Uterus (tissue), 2 donors: ENCODE results near the gene EPS8L1.

Experiments used
- CTCF ChIP-seq, 4 experiments: fragments of 200-600 bp in 2 of 4; fragments of 450-650 bp in 2 of 4; sonication (generic) in 2 of 4; IDR thresholded peaks; one replicate each; pipeline ENCODE4 v1.5.1; 2016 to 2019; ENCODE audit warnings: antibody characterized with exemption in 4 of 4, mild to moderate bottlenecking in 2 of 4, moderate library complexity in 1 of 4
- POLR2A ChIP-seq, 2 donors: fragments of 450-650 bp; IDR thresholded peaks; one replicate each; pipeline ENCODE4 v1.6.1; 2016; ENCODE audit warnings: antibody characterized with exemption in 2 of 2, mild to moderate bottlenecking in 1 of 2, moderate library complexity in 1 of 2

DNA sequence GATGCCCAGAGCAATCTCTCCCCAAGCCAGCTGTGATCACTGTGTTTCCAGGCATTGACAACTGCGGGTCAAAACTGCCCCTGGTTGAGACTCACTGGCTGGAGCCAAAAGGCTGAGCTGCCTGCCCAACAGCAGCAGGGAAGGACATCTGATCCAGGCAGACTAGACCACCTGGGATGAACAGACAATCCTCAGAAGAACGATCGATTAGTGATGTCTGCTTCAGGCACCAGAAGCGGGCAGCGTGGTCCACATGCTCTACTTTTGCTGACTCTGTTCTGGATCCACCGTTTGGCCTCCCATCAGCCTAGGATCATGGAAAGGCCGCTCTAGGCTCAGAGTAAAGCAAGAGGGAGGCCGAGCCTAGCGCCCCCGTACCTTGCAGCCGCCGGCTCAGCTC lies 27.7 kb upstream of the EPS8L1 start:
- no peak for TF ChIP-seq CTCF (IDR thresholded peaks at IDR 0.05)
- TF ChIP-seq POLR2A (IDR thresholded peaks at IDR 0.05): no peak
